GM19035 (cell line): ENCODE measurements around the gene MLYCD.

Experiments used
- ATAC-seq: cut with Tn5 transposase; IDR thresholded peaks from one replicate; pipeline ENCODE4 v1.9.1; 2021; ENCODE audit not compliant: unreplicated experiment

The MLYCD gene

GRCh38 chr16:83925095-83925905 lies 26.4 kb downstream of the MLYCD start:
- no peak for ATAC-seq

GRCh38 chr16:83925957-83926725 lies 27.2 kb downstream of the MLYCD start:
- ATAC-seq = no peak

- ATAC-seq = no peak
Observed at GRCh38 chr16:83926726-83927397, 27.9 kb downstream of the MLYCD start.

GRCh38 chr16:83928341-83929055 lies 29.6 kb downstream of the MLYCD start:
- ATAC-seq = no peak

- no peak for ATAC-seq
Observed at GRCh38 chr16:83929811-83930555, 31.1 kb downstream of the MLYCD start.

- no peak for ATAC-seq
Observed at GRCh38 chr16:83930730-83931500, 32.0 kb downstream of the MLYCD start.

GRCh38 chr16:83931556-83931955 lies 32.6 kb downstream of the MLYCD start:
- no peak for ATAC-seq

- no peak for ATAC-seq
Observed at GRCh38 chr16:83932304-83932703, 33.4 kb downstream of the MLYCD start.

GRCh38 chr16:83932955-83933673 lies 34.2 kb downstream of the MLYCD start:
- no peak for ATAC-seq

GRCh38 chr16:83933885-83934683 lies 35.2 kb downstream of the MLYCD start:
- ATAC-seq = no peak

- no peak for ATAC-seq
Observed at GRCh38 chr16:83934684-83934977, 35.7 kb downstream of the MLYCD start.

GRCh38 chr16:83935005-83935857 lies 36.3 kb downstream of the MLYCD start:
- ATAC-seq = no peak

GRCh38 chr16:83935858-83936255 lies 36.9 kb downstream of the MLYCD start:
- no peak for ATAC-seq

- no peak for ATAC-seq
Observed at GRCh38 chr16:83936581-83937165, 37.8 kb downstream of the MLYCD start.

- ATAC-seq = no peak
Observed at GRCh38 chr16:83937267-83937666, 38.4 kb downstream of the MLYCD start.

GRCh38 chr16:83937922-83938885 lies 39.3 kb downstream of the MLYCD start:
- no peak for ATAC-seq
